ENCODE results near the gene VPS54. TPM values are rescaled to one million over a fixed set of nuclear protein-coding genes. Genes with fewer than 3 reads are reported as not detected.

VPS54 gene
- polyA plus RNA-seq, 1 of the 3 experiments (the other 2 are of a cell fraction) = 5.3 TPM

GRCh38 chr2:63888490-63889402 is 130.5 kb downstream of the VPS54 start:
- peak overlapping the region in 1 of 2 experiments; percentile 40; a peak in 1 of 4 replicates for H3K27ac ChIP-seq (ENCODE audit: low read depth in 2 of 2, low read length in 1 of 2)
- no peaks in the 10 kb centered on the region for H3K27me3 ChIP-seq (ENCODE audit: insufficient read depth)
- no peaks in the 10 kb centered on the region for H3K9me3 ChIP-seq
- no peaks in the 10 kb centered on the region for H3K9me2 ChIP-seq
- no peaks in the 10 kb centered on the region for H4K20me1 ChIP-seq (ENCODE audit: insufficient read depth)
- peak overlapping the region in 1 of 2 experiments; percentile 10; a peak in 1 of 4 replicates for H3K4me3 ChIP-seq (ENCODE audit: low read depth in 2 of 2, low read length in 1 of 2)
- CTCF ChIA-PET = interaction anchor here (0.8 to 1.5 kb wide), 4 partner anchors 12 to 197 kb away, joined by 3 to 11 read pairs (median 5); no protein-coding TSS in a partner anchor
- peak; percentile 61 for DNase-seq
- H3K79me2 ChIP-seq (ENCODE audit: insufficient read depth) = no peaks in the 10 kb centered on the region
- H3F3A ChIP-seq (replicated peaks; ENCODE audit: insufficient read depth) = peaks cover 9% of the 10 kb centered on the region
- WGBS (ENCODE audit: low lambda C conversion rate) = 95% methylated on average over 6 of the region's 6 CpGs
- H2AFZ ChIP-seq (ENCODE audit: low read depth) = no peak overlapping the region
- POLR2A ChIA-PET = no interaction called here
- H3K9ac ChIP-seq = no peak overlapping the region
- no peaks in the 10 kb centered on the region for H3K4me1 ChIP-seq (ENCODE audit: control insufficient read depth in 1 of 2, insufficient read depth in 2 of 2, low read depth in 1 of 2, low read length in 1 of 2)
- H3K4me2 ChIP-seq = no peak overlapping the region
- H3K36me3 ChIP-seq (replicated peaks in 1 of 2; ENCODE audit: control insufficient read depth in 1 of 2, insufficient read depth in 2 of 2, low read length in 1 of 2) = peaks cover 90 to 92% of the 10 kb centered on the region in 2 experiments
- TF ChIP-seq USF2 (IDR thresholded peaks at IDR 0.05; ENCODE audit: borderline replicate concordance, low read depth, low read length) = no peak
- no peak for TF ChIP-seq NRF1 (IDR thresholded peaks at IDR 0.05; ENCODE audit: low read depth, low read length)
- TF ChIP-seq RAD21 (IDR thresholded peaks at IDR 0.05; ENCODE audit: low read length) = peak; percentile 84
- TF ChIP-seq CHD2 (IDR thresholded peaks at IDR 0.05; ENCODE audit: low read length, partially characterized antibody) = no peak
- no peak for TF ChIP-seq MXI1 (IDR thresholded peaks at IDR 0.05; ENCODE audit: low read depth, low read length)
- TF ChIP-seq REST (IDR thresholded peaks at IDR 0.05; ENCODE audit: low read depth, low read length) = no peak
- TF ChIP-seq MEF2A (IDR thresholded peaks at IDR 0.05; ENCODE audit: borderline replicate concordance, low read depth) = no peak
- no peak for TF ChIP-seq YY1 (IDR thresholded peaks at IDR 0.05; ENCODE audit: low read depth)
- TF ChIP-seq TAF1 (IDR thresholded peaks at IDR 0.05; ENCODE audit: borderline replicate concordance, low read depth, low read length) = no peak
- TF ChIP-seq, protein P1, sequence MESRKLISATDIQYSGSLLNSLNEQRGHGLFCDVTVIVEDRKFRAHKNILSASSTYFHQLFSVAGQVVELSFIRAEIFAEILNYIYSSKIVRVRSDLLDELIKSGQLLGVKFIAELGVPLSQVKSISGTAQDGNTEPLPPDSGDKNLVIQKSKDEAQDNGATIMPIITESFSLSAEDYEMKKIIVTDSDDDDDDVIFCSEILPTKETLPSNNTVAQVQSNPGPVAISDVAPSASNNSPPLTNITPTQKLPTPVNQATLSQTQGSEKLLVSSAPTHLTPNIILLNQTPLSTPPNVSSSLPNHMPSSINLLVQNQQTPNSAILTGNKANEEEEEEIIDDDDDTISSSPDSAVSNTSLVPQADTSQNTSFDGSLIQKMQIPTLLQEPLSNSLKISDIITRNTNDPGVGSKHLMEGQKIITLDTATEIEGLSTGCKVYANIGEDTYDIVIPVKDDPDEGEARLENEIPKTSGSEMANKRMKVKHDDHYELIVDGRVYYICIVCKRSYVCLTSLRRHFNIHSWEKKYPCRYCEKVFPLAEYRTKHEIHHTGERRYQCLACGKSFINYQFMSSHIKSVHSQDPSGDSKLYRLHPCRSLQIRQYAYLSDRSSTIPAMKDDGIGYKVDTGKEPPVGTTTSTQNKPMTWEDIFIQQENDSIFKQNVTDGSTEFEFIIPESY (IDR thresholded peaks at IDR 0.05; ENCODE audit: borderline replicate concordance, low read depth) = no peak
- TF ChIP-seq, protein P2, sequence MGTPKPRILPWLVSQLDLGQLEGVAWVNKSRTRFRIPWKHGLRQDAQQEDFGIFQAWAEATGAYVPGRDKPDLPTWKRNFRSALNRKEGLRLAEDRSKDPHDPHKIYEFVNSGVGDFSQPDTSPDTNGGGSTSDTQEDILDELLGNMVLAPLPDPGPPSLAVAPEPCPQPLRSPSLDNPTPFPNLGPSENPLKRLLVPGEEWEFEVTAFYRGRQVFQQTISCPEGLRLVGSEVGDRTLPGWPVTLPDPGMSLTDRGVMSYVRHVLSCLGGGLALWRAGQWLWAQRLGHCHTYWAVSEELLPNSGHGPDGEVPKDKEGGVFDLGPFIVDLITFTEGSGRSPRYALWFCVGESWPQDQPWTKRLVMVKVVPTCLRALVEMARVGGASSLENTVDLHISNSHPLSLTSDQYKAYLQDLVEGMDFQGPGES (IDR thresholded peaks at IDR 0.05; ENCODE audit: low read depth, low read length) = no peak
- no peak for TF ChIP-seq FOXJ3 (CRISPR knock-in tag; IDR thresholded peaks at IDR 0.05)
- TF ChIP-seq NFIC (IDR thresholded peaks at IDR 0.05; ENCODE audit: borderline replicate concordance) = no peak
- TF ChIP-seq, protein P3, sequence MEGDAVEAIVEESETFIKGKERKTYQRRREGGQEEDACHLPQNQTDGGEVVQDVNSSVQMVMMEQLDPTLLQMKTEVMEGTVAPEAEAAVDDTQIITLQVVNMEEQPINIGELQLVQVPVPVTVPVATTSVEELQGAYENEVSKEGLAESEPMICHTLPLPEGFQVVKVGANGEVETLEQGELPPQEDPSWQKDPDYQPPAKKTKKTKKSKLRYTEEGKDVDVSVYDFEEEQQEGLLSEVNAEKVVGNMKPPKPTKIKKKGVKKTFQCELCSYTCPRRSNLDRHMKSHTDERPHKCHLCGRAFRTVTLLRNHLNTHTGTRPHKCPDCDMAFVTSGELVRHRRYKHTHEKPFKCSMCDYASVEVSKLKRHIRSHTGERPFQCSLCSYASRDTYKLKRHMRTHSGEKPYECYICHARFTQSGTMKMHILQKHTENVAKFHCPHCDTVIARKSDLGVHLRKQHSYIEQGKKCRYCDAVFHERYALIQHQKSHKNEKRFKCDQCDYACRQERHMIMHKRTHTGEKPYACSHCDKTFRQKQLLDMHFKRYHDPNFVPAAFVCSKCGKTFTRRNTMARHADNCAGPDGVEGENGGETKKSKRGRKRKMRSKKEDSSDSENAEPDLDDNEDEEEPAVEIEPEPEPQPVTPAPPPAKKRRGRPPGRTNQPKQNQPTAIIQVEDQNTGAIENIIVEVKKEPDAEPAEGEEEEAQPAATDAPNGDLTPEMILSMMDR (IDR thresholded peaks at IDR 0.05) = peak; percentile 83
- TF ChIP-seq, protein P4, sequence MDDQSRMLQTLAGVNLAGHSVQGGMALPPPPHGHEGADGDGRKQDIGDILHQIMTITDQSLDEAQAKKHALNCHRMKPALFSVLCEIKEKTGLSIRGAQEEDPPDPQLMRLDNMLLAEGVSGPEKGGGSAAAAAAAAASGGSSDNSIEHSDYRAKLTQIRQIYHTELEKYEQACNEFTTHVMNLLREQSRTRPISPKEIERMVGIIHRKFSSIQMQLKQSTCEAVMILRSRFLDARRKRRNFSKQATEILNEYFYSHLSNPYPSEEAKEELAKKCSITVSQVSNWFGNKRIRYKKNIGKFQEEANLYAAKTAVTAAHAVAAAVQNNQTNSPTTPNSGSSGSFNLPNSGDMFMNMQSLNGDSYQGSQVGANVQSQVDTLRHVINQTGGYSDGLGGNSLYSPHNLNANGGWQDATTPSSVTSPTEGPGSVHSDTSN (IDR thresholded peaks at IDR 0.05) = no peak
- no peak for TF ChIP-seq RXRA (IDR thresholded peaks at IDR 0.05; ENCODE audit: borderline replicate concordance, low read depth)
- TF ChIP-seq SIN3A (IDR thresholded peaks at IDR 0.05; ENCODE audit: borderline replicate concordance, low read depth, low read length) = no peak
- no peak for TF ChIP-seq GABPA (IDR thresholded peaks at IDR 0.05; ENCODE audit: low read depth)
- TF ChIP-seq, protein P5, sequence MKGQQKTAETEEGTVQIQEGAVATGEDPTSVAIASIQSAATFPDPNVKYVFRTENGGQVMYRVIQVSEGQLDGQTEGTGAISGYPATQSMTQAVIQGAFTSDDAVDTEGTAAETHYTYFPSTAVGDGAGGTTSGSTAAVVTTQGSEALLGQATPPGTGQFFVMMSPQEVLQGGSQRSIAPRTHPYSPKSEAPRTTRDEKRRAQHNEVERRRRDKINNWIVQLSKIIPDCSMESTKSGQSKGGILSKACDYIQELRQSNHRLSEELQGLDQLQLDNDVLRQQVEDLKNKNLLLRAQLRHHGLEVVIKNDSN (IDR thresholded peaks at IDR 0.05; ENCODE audit: borderline replicate concordance, low read depth) = no peak
- peak; percentile 15; the same call in 1 of the 2 replicates for TF ChIP-seq TCF12 (IDR thresholded peaks at IDR 0.05)
